Activated B cell treated with CpG ODN at 0.5 μM for 24 hours (primary cell): ENCODE measurements around the gene OTUB1. TPM values are rescaled to one million over a fixed set of nuclear protein-coding genes. Genes with fewer than 3 reads are reported as not detected.

ENCODE experiments used
- ATAC-seq: fragments of 200-7000 bp; cut with Tn5 transposase; one replicate; pipeline ENCODE4 v1.10.0; 2021; ENCODE audit warnings: low read depth, mild to moderate bottlenecking, moderate library complexity
- CTCF ChIA-PET: fragments of 350-600 bp; sonication (Branson Sonifier 250); formaldehyde crosslinking; loops from one replicate; lab custom pipeline; 2021; ENCODE audit warnings: antibody characterized with exemption; lab: Charles Lee
- POLR2A ChIA-PET: fragments of 350-600 bp; sonication (Branson Sonifier 250); formaldehyde crosslinking; loops from one replicate; lab custom pipeline; 2021; ENCODE audit warnings: antibody characterized with exemption; lab: Charles Lee
- DNase-seq: peaks from one replicate; pipeline ENCODE4 v3.0.0; 2022
- H3K27ac Mint-ChIP-seq: one replicate; pipeline ENCODE4 v1.8.0; 2020; ENCODE audit warnings: mixed read lengths
- H3K27me3 Mint-ChIP-seq: one replicate; pipeline ENCODE4 v1.8.0; 2021; ENCODE audit warnings: mixed read lengths
- H3K36me3 Mint-ChIP-seq: one replicate; pipeline ENCODE4 v1.8.0; 2021; ENCODE audit warnings: low read depth, mixed read lengths
- H3K4me1 Mint-ChIP-seq: one replicate; pipeline ENCODE4 v1.8.0; 2021; ENCODE audit warnings: mixed read lengths
- H3K4me3 Mint-ChIP-seq: one replicate; pipeline ENCODE4 v1.8.0; 2020; ENCODE audit warnings: mild to moderate bottlenecking, mixed read lengths
- H3K9me3 Mint-ChIP-seq: one replicate; pipeline ENCODE4 v1.8.0; 2020; ENCODE audit warnings: mixed read lengths
- CTCF ChIP-seq: fragments of 200-600 bp; IDR thresholded peaks from one replicate; pipeline ENCODE4 v1.8.0; 2022; ENCODE audit warnings: antibody characterized with exemption, mild to moderate bottlenecking
- intact Hi-C: fragments of 100-400 bp; cut with micrococcal nuclease; formaldehyde crosslinking; loops from one replicate; pipeline ENCODE4 v1.15.1; 2024
- total RNA-seq: library from RNA; stranded (reverse); gene quantifications from 2 replicates; pipeline ENCODE4 v1.2.3, GENCODE V29; 2022

The OTUB1 gene
- total RNA-seq, 1 donor from 2014 or later: 87.4 TPM

- POLR2A ChIA-PET: no interaction called here
- Mint-ChIP-seq H3K4me1 (peaks cover 10% of the 10 kb centered on the region), H3K27ac (no peak overlapping the region), H3K36me3 (peaks cover 16% of the 10 kb centered on the region), H3K9me3 (no peaks in the 10 kb centered on the region), H3K4me3 (no peak overlapping the region), H3K27me3 (peaks cover 11% of the 10 kb centered on the region)
- ATAC-seq: no peak
- TF ChIP-seq CTCF: no peak
- intact Hi-C loops: loop anchor here (2.0 kb wide), 1 partner anchor 27 kb away; the partner anchor contains the start of gene COX8A
- CTCF ChIA-PET: interaction anchor here (1.5 to 3.7 kb wide), 4 partner anchors 141 to 165 kb away, joined by 7 to 33 read pairs (median 14); partner anchors contain the start of gene MARK2
- no peak for DNase-seq
Measured at GRCh38 chr11:64001484-64002420, 15.5 kb downstream of the OTUB1 start.

GRCh38 chr11:64003807-64004589 is 17.8 kb downstream of the OTUB1 start:
- TF ChIP-seq CTCF: no peak
- Mint-ChIP-seq H3K36me3 (no peaks in the 10 kb centered on the region), H3K27ac (no peak overlapping the region), H3K4me3 (no peak overlapping the region), H3K4me1 (peaks cover 13% of the 10 kb centered on the region), H3K9me3 (no peaks in the 10 kb centered on the region), H3K27me3 (peaks cover 29% of the 10 kb centered on the region)
- DNase-seq (no peak), ATAC-seq (no peak)
- ChIA-PET POLR2A (no interaction called here), CTCF (no interaction called here)
- intact Hi-C loops: no loop called here

GRCh38 chr11:64004590-64004984 is 18.3 kb downstream of the OTUB1 start:
- Mint-ChIP-seq H3K4me3 (no peak overlapping the region), H3K27ac (no peak overlapping the region), H3K4me1 (peaks cover 13% of the 10 kb centered on the region), H3K9me3 (no peaks in the 10 kb centered on the region), H3K27me3 (peaks cover 29% of the 10 kb centered on the region), H3K36me3 (no peaks in the 10 kb centered on the region)
- intact Hi-C loops: no loop called here
- POLR2A ChIA-PET: no interaction called here
- CTCF ChIA-PET: interaction anchor here (0.6 kb wide), 1 partner anchor 195 kb away, joined by 3 read pairs; no protein-coding TSS in a partner anchor
- no peak for TF ChIP-seq CTCF
- DNase-seq (no peak), ATAC-seq (no peak)

- intact Hi-C loops: no loop called here
- peaks cover 30% of the 10 kb centered on the region for H3K27me3 Mint-ChIP-seq
- no peak for DNase-seq
- POLR2A ChIA-PET: no interaction called here
- peaks cover 1% of the 10 kb centered on the region for H3K9me3 Mint-ChIP-seq
- H3K27ac Mint-ChIP-seq: no peak overlapping the region
- CTCF ChIA-PET: no interaction called here
- ATAC-seq: no peak
- H3K4me1 Mint-ChIP-seq: peaks cover 10% of the 10 kb centered on the region
- no peak for TF ChIP-seq CTCF
- no peaks in the 10 kb centered on the region for H3K36me3 Mint-ChIP-seq
- no peak overlapping the region for H3K4me3 Mint-ChIP-seq
Measured at GRCh38 chr11:64005691-64006090, 19.5 kb downstream of the OTUB1 start.

- H3K27me3 Mint-ChIP-seq: peaks cover 32% of the 10 kb centered on the region
- DNase-seq: no peak
- ATAC-seq: no peak
- TF ChIP-seq CTCF: no peak
- H3K36me3 Mint-ChIP-seq: no peaks in the 10 kb centered on the region
- H3K4me1 Mint-ChIP-seq: peaks cover 10% of the 10 kb centered on the region
- CTCF ChIA-PET: no interaction called here
- no peak overlapping the region for H3K27ac Mint-ChIP-seq
- POLR2A ChIA-PET: no interaction called here
- H3K9me3 Mint-ChIP-seq: peaks cover 3% of the 10 kb centered on the region
- no peak overlapping the region for H3K4me3 Mint-ChIP-seq
- intact Hi-C loops: no loop called here
Measured at GRCh38 chr11:64006398-64006797, 20.2 kb downstream of the OTUB1 start.
